ENCODE data around the gene MCM7.

The MCM7 gene

GRCh38 chr7:100093925-100094486 is 7.2 kb downstream of the MCM7 start:
- no peak for DNase-seq (ENCODE audit: low spot score)

DNA sequence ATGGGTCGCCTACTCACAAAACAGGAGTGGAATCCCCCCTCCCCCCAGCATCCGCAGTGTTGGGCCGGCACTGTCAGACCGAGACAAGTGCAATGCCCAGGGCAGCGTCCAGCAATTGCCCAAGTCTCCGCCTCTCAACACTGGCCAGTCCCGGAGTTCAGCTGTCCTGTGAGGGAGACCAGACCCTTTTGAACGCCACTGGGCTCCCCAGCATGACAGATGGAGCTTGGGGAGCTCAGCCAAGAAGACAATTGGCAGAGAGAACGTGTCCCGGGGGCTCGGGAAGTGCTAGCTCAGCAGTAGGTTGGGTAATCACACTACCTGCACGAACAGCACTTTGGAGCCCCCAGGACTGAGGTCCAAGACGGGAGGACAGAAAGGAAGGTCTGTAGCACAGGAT is 7.7 kb downstream of the MCM7 start:
- DNase-seq (ENCODE audit: low spot score) = no peak

GRCh38 chr7:100093054-100093453 is 8.1 kb downstream of the MCM7 start:
- no peak for DNase-seq (ENCODE audit: low spot score)

DNA sequence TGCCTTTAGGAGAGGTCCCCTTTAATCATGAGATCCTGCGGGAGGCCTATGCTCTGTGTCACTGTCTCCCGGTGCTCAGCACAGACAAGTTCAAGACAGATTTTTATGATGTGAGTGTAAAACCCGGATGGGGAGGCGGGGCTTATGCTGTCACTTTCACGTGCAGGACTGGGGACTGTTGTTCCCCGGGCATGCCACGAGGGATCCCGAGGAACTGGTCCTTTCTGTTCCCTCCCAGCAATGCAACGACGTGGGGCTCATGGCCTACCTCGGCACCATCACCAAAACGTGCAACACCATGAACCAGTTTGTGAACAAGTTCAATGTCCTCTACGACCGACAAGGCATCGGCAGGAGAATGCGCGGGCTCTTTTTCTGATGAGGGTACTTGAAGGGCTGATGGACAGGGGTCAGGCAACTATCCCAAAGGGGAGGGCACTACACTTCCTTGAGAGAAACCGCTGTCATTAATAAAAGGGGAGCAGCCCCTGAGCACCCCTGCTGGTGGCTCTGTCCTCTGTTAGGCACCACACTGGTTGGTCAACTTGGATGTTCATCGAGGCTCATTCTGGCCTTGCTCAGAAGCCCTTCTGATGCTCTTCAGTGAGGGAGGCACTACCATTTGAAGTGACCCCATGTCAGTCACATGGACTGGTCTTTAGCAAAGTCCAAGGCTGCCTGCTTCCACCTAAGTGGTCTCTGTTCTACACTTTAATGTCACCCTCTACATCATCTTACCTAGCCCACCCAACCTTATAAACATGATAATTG is 9.6 kb downstream of the MCM7 start:
- no peak for DNase-seq (ENCODE audit: low spot score)

DNA sequence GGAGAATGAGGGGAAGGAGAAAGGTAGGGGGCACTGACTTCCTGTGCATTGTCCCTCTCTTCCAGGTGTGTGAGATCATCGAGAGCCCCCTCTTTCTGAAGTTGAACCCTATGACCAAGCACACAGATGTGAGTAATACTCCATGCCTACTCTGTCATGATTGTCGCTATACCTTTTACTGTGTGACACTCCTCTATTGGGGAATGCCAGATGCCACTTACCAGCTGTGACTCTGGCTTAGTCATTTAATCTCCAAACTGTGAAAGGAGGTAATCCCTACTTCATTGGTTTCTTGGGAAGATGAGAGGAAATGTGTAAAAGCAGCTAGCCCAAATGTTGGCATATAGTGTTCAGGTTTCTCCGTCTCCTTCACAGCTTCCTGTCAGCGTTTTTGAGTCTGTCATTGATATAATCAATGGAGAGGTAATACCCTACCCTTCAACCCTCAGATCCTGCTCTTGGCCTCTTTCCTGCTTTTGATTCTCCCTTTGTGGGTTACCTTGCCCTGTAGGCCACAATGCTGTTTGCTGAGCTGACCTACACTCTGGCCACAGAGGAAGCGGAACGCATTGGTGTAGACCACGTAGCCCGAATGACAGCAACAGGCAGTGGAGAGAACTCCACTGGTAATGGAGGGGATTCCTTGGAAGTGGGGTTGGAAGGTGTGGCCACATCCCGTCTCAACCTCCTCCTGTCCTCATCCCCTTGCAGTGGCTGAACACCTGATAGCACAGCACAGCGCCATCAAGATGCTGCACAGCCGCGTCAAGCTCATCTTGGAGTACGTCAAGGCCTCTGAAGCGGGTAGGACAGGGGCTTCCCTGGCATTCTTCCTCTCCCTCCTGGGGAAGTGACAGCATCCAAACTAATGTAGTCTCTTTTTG is 10.4 kb downstream of the MCM7 start:
- no peak for DNase-seq (ENCODE audit: low spot score)

GRCh38 chr7:100089458-100090196 is 11.6 kb downstream of the MCM7 start:
- DNase-seq (ENCODE audit: low spot score) = no peak

GRCh38 chr7:100088621-100089457 is 12.4 kb downstream of the MCM7 start, which contains the start of gene COPS6:
Gene COPS6 (plus strand): TSS chr7:100088969. CDS start chr7:100088991, 22 bp downstream.
- peak; percentile 82 for DNase-seq (ENCODE audit: low spot score)

DNA sequence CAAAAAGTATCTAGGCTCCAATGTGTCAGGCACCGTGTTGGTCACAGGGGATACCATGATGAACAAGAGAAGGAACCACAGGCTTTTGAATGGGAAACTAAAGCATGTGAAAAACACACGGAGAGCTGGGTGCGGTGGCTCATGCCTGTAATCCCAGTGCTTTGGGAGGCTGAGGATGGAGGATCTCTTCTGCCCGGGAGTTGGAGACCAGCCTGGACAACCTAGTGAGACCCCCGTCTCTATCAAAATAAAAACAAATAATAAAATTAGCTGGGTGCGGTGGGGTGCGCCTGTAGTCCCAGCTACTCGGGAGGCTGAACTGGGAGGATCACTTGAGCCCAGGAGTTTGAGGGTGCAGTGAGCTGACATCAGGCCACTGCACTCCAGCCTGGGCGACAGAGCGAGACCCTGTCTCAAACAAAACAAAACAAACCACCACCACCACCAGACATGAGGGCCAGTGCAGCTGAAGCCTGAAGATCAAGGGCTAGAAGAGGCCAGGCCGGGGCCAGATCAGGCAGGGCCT is 13.0 kb downstream of the MCM7 start:
- no peak for DNase-seq (ENCODE audit: low spot score)

DNA sequence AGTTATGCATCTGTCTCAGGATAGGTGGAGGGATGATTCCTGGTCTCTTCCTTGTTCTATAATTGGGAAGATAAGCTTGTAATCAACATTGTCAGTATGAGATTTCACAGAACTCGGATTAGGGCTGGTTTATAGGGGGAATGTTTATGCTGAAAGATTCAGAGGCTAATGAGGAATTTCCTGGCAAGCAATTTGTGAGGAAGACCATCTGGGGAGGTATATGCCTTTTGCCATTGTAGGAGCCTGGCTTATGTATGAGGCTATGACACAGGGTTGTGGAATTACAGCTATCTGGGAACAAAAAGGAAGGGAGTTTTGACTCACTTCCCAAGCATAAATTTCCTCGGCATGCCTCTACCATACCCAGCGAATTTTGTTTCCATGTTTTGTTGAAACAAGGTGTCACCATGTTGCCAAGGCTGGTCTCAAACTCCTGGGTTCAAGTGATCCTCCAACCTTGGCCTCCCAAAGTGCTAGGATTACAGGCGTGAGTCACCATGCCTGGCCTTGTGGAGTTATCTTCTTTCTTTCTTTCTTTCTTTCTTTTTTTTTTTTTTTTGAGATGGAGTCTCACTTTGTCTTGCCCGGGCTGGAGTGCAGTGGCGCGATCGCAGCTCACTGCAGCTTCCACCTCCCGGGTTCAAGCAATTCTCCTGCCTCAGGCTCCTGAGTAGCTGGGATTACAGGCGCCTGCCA is 14.0 kb downstream of the MCM7 start:
- peak; percentile 85 for DNase-seq (ENCODE audit: low spot score)

- no peak for DNase-seq (ENCODE audit: low spot score)
Measured at GRCh38 chr7:100085515-100085914, 15.7 kb downstream of the MCM7 start.

DNA sequence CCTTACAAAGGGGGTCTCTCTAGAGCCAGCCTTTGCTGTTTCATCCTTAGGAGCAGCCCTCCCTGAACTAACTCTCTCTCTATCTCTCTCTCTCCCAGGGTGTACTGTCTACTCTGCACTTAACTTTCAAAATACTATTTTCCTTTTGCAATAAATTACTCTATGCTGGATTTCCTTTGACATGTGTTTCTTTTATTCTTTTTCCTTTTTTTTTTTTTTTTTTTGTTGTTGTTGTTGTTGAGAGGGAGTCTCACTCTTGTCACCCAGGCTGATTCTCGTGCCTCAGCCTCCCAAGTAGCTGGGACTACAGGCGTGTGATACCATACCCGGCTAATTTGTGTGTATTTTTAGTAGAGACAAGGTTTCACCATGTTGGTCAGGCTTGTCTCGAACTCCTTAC is 18.2 kb downstream of the MCM7 start:
- no peak for DNase-seq (ENCODE audit: low spot score)

DNA sequence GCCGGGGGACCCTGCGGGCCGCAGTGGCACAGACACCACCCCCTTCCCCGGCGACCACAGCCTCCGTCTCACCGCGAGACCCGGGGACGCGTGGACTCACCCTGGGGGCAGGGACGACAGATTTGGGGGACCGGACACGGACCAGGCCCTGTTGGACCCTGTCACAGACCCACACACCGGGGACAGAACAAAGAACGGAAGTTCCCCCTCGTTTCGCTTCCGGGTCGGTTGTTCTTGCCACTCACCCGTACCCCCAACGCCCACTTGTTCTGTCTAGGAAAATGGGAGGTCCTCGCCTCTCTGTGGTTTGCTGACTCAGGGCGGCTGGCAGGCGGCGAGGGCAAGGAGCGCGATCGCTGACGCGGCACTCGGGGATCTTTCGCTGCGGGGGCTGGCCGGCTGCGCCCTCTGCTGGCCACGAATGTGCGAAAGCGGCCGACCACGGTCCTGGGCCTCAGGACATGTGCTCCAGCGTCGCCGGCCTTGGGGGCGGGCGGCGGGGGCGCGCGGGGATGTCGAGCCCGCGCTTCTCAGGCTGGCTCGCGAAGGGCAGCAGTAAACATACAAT is 19.6 kb downstream of the MCM7 start, which contains the start of gene ZNF3:
Gene ZNF3 (minus strand): TSS at position 189 of the 568 bp plus-strand sequence. CDS start 4,366 bp downstream, outside the sequence.
- DNase-seq (ENCODE audit: low spot score) = peak; percentile 97

DNA sequence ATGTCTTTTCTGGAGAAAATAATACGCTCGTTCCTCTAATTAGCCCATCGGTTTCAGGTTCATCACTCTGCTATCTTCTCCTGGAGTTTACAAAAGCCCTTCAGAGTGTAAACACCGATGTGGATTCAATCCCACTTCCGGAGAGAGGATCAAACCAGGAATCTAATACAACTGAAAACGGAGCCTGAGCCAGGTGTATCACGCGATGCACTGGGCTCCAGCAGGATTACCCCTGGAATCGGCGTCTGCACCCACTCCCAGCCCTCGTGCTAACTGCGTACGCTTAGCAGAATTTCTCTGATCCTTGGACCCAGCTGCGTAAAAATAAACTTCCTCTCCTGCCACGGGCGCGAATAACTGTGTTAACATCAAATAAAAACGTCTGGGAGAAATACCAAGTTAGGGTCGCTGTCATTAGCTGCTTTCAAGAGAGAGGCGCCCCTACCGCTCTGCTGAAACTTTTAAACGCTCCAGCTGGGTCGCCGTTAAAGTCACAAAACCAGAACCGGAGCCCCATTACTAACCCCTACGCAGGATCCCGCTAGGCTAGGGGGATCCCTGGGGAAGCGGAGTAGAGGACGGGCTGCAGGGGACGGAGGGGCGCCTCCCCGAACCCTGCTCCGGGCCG is 20.2 kb downstream of the MCM7 start:
- DNase-seq (ENCODE audit: low spot score) = no peak

DNA sequence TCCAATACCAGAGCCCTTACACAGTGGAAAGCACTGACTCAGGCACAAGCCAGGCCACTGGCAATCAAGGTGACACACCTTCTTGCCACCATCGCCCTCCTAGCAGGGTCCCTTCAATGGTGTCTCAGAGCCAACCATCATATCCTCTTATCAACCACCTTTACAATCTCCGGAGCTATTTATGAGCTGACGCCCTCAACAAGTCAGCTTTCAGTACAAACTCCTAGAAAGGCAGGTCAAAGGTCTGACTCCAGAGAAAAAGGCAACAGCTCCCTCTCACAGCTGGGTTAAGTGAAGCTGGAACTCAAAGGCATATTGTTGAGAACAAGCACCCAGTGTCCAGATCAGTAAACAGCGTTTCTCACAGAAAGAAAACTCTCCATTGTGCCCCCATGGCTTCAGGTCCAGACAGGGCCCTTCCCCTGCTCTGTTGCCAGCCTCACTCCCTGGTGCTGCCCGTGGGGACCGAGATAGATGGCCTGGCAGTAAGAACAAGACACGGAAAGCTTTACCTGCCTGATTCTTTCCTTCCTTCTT is 22.1 kb downstream of the MCM7 start:
- DNase-seq (ENCODE audit: low spot score) = no peak

DNA sequence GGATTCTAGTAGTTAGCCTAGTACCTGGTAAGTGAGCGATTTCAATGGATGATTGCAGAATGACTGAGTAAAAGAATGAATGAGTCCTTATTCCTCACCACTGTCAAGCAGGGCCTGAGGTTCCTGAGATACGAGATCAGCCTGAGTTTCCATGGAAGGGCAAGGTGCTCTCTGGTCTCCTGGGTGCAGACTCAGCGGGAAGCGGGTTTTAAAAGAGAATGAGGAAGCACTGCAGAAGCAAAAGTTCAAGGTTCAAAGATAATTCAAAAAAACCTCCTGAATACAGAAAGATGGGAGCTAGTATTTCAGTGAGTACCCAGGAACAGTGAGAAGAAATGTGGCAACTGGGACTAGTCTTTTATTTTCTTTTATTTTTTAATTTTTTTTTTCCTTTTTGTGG is 24.0 kb downstream of the MCM7 start:
- no peak for DNase-seq (ENCODE audit: low spot score)

- DNase-seq (ENCODE audit: low spot score) = no peak
Measured at GRCh38 chr7:100075418-100075817, 25.8 kb downstream of the MCM7 start.

GRCh38 chr7:100074841-100075240 is 26.4 kb downstream of the MCM7 start:
- DNase-seq (ENCODE audit: low spot score) = no peak

GRCh38 chr7:100072462-100072861 is 28.7 kb downstream of the MCM7 start:
- DNase-seq (ENCODE audit: low spot score) = no peak
